NCI-H1436 treated with DMSO at 0.1 percent for 48 hours (cell line): ENCODE data around the gene DDX54.
"Not testable (repeated sequence)": the region's sequence is repeated elsewhere in the genome, so short reads cannot be mapped to it uniquely, and the experiment has no call there.

ENCODE experiments used
- DNase-seq: peaks from one replicate; lab custom pipeline; 2025; lab: John Stamatoyannopoulos, UW

The DDX54 gene

DNA sequence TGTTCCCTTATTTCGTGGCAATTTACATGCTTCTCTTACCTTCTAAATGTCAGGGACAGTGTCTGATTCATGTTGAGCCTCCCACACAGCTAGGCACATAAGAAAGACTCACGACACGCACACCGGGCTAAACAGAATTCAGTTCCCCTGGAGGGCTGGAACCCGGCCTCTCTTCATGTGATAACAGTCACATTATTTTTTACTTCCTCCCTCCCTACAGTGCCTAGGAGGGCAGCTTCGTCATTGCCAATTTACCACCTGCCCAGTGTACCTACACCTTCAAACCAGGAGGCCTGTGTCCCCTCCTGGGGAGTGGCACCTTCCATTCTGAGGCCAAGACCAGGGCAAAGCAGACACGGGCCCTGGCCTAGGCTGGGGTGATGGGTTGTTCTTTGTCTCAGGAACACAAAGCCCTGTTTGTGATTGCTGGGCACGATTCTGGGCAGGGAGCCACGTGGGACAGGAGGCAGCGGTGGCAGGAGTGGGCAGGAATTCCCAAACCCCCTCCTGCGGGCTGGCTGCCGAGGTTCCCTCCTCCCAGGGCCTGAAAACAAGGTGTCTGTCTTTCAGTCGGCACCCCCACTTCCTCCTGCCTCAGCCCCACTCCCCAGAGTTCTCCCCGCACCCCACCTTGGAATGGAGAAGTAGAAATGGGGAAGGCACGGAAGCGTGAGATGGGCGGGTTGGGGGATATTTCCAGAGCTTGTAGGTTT, 42.9 kb downstream of the DDX54 start:
- no peak for DNase-seq

GRCh38 chr12:113141716-113142115, 43.6 kb downstream of the DDX54 start:
- DNase-seq, result not testable (repeated sequence)

DNA sequence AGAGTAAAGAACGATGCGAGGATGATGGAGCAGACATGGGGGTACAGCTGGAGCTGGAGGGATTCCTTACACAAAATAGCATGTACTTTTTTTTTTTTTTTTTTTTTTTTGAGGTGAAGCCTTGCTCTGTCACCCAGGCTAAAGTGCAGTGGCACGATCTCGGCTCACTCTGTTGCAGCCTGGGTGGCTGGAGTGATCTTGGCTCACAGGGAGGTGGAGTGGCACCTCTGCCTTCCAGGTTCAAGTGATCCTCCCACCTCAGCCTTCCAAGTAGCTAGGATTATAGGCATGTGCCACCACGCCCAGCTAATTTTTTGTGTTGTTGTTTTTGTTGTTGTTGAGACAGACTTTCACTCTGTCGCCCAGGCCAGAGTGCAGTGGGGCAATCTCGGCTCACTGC, 44.6 kb downstream of the DDX54 start:
- no peak for DNase-seq

DNA sequence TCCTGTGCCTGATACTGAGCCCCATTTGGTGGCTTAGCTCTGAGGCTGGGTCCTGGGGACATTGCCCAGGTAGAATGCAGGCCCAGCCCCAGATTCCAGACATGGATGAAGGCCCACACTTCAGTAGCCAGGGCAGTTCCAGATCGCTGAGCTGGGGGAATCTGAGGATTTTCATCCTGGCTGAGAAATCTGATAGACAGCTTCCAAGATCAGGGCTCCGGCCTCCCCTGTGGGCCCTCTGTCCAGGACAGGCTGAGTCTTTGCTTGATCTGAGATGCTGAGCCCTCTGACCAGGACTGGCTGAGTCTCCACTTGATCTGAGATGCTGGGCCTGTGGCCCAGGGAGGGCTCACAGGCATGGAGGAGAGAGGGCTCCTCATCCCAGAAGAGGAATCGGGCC, 46.5 kb downstream of the DDX54 start:
- DNase-seq, result no peak

DNA sequence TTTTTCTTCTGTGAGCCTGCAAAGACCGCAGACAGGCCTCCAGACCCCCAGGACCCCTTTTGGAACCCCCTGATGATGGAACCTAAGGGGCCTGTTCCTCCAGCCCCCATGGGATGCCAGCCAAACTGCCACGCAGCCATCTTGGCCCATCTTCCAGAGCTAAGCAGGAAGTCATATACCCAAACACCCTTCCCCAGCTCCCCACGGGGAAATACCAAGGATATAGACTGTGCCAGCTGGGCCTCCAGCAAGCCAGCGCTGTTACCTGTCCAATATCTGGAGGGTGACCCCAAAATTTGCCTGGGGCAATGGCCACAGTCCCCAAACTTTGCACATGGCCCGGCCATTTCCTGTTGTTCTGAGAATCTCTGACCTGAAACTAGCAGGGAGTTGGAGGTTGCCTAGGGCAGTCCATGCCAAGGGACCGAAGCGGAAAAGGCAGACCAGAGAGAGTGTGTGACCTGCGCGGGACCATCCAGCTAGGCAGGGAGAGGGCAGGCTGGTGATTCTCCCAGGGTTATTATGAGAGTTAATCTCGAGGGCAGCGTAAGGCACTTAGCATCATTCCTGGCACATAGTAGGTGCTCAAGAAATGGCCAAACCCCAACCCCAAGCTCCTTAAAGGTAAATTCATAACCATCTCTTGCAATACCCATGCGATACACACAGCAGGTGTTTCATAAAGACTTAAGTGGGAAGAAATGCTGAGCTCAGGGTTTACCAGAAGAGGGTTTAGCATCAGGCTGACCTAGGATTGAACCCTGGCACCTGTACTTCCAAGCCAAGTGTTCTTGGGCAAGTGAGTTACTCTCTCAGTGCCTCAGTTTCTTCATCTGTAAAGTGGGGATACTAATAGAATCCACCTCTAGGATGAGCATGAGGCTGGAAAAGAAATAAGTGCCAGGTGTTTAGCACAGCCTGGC, 47.2 kb downstream of the DDX54 start:
- no peak for DNase-seq

GRCh38 chr12:113136990-113137511, 48.2 kb downstream of the DDX54 start:
- no peak for DNase-seq

DNA sequence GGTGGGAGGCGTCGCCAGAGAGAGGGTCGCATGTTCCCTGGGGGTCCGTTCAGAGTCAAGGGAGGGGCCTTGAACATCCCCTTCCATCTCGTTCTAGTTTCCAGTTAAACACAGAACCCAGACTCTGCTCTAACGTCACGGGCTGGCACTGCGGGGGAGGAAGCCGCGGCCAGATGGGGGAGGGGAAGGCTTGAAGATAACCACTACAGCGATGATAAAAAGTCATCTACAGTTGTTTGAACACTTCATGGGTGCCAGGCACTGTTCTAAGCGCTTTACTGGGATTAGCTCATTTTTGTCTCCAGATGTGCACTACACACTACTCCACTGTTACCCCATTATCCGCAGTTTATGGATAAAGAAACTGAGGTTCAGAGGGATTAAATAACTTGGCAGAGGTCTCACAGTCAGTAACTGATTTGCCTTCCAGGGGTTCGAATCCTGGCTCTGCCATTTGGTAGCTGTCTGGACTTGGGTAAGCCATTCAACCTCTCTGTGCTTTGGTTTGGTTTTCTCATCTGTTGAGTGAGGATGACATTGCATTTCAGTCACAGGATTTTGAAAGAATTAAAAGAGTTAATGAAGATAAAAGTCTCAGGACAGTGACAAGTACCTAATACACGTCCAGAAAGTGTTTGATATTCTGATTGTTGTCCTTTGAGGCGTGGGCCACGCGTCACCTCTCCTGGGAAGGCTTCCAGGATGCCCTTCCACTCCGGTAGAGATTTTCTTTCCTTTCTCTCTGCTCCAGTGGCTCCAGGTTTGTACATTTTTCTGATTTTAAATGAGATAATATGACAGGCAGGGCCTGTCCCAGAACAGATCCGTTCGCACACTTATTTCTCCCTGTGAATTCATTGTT, 48.9 kb downstream of the DDX54 start:
- DNase-seq, result no peak

- no peak for DNase-seq
These were observed 49.8 kb downstream of the DDX54 start, which contains the start of gene RASAL1 for GRCh38 chr12:113135178-113136127. RASAL1 (minus strand) TSS chr12:113135761; CDS start chr12:113135462, 299 bp downstream.

- no peak for DNase-seq
These were observed 50.7 kb downstream of the DDX54 start for GRCh38 chr12:113134521-113134951.

DNA sequence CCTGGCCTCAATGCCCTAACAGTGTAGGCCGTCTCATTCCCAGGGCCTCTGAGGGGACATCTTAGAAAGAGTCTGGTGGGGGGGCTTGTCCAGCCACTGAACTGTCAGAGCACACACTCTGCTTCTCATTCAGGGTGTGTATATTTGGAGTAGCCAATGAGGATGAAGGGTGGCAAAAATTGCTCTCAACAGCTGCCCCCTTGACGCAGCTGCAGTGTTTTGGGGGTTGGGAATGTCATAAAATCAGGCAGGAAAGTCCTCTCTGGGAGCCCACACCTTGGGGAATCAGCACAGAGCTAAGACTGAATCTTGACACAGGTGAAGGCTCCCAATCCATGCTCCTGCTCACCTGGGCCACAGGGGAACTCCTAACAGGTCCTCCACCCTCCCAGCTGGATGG, 51.2 kb downstream of the DDX54 start:
- DNase-seq, result no peak

GRCh38 chr12:113133666-113134065, 51.6 kb downstream of the DDX54 start:
- no peak for DNase-seq

DNA sequence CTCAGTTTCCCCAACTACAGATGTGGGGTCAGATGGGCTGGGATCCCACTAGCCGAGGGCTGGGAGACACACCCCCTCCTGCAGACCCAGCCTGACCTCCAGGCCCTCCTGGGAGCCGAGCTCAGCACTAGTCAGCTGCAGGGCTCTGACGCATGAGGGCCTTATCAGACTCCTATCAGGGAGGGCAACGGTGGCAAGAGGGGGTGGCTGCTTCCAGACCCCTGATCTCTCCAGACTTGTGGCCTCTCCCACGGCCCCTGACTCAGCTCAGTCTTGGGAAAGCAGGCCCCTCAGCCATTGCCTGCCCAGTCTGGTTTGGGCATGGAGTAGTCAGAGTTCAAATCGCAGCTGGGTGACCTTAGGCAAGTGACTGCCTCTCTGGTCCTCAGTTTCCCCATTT, 52.2 kb downstream of the DDX54 start:
- DNase-seq, result no peak

DNA sequence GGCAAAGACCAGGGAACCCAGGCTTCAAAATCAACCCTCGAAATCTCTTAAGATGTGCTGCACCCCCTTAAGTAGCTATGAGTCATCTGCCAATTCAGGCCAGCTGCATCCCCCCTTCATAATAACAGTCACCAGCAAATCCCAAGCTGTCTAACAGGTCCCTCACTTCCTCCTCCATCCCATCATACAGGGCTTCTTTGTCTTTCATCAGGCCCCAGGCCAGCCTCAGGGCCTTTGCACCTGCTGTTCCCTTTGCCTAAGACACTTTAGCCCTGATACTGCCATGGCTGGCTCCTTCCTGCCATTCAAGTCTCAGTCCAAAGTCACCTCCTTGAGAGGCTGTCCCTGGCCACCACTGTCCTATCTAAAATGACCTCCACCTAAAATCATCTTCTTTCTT, 53.7 kb downstream of the DDX54 start:
- no peak for DNase-seq

- DNase-seq, result no peak
These were observed 54.7 kb downstream of the DDX54 start for GRCh38 chr12:113130457-113131135.

DNA sequence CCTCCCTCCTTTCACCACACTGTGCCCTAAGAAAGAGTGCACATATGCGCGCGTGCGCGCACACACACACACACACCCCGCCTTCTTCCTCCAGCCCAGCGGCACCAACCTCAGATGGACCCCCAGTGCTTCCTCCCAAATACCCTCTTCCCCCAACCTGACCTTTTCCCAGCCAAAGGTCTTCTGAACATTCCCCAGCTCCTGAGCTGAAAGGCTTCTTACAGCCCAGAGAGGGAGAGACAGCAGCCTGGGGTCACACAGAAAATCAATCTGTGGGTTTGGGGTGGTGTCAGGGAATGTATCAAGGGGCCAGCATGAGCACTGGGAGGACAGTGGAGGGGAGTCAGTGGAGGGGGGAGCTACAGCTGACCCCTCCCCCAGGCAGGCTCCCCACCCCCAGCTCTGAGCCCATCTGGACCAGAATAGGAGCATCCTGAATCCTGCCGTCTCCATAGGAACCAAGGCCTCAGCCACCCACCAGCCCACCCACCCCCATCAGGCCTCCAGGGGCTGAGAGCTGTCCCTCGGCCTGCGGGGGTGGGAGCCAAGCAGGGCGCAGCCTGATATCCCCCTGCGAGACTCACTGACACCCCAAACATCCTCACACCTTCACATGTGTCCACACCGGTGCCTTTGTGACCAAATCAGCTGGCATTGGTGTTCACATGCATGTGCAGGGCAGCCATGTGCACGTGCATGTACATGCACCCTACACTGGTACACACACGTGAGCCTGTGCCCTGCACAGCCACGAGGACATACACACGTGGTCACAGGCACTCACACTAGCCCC, 55.4 kb downstream of the DDX54 start:
- DNase-seq, result no peak

GRCh38 chr12:113128802-113129663, 56.2 kb downstream of the DDX54 start:
- DNase-seq, result no peak

- no peak for DNase-seq
These were observed 57.5 kb downstream of the DDX54 start for GRCh38 chr12:113127791-113128199.

DNA sequence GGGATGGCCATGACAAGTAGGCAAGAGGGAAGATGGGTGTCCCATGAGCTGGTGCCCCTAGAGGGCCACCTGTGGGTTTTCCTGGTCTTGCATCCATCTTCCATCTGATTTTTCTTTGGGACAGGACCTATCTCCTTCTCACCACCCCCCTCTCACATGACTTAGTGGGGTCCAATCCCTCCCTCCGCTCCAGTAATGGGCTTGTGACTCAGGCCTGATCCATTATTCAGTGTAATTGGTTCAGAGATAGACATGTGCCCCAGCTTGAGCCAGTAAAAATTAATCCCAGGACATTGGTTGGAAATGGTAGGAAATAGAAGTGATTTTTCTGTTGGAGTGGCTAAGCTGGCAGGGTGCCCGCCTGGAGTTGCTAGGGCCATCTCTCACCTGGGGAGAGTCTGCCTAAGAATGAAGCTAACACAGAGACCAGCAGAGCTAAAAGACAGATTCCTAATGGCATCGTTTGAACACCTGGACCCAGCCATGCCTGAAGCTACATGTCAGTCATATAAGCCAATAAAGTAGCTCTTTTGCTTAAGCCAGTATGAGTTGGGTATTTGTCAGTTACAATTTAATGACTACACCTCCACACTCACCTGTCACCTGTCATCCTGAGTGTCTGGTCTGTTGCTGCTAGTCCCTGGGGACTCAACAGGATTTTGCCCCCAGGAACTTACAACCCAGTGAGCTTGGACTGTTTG, 64.5 kb downstream of the DDX54 start:
- DNase-seq, result no peak
